CD4-positive, alpha-beta T cell (primary cell): ENCODE measurements around the gene VGLL1. TPM values are rescaled to one million over a fixed set of nuclear protein-coding genes. Genes with fewer than 3 reads are reported as not detected.
A peak's percentile ranks its signal among the peaks of the same experiment; 100 is the strongest.

ENCODE experiments used
- ATAC-seq: fragments of 200-7000 bp; cut with Tn5 transposase; one replicate; pipeline ENCODE4 v1.10.0; 2022; ENCODE audit warnings: mild to moderate bottlenecking; ENCODE audit not compliant: poor library complexity
- CTCF ChIA-PET: fragments of 350-600 bp; sonication (Branson Sonifier 250); formaldehyde crosslinking; loops from one replicate; lab custom pipeline; 2021; ENCODE audit warnings: antibody characterized with exemption, inconsistent platforms; lab: Charles Lee
- POLR2A ChIA-PET: fragments of 350-600 bp; sonication (Branson Sonifier 250); formaldehyde crosslinking; loops from one replicate; lab custom pipeline; 2021; ENCODE audit warnings: antibody characterized with exemption, inconsistent platforms; lab: Charles Lee
- DNase-seq, 14 experiments: peaks; one replicate each; pipeline ENCODE4 v3.0.0-alpha.2; 2013 to 2020; ENCODE audit warnings: mixed read lengths in 2 of 14
- H3K27ac ChIP-seq, 2 donors: one replicate each; pipeline versions ENCODE4 v1.5.1 to v1.7.0; 2013; ENCODE audit warnings: low read length in 2 of 2, low read depth in 1 of 2, mild to moderate bottlenecking in 1 of 2
- H3K27me3 ChIP-seq, 2 experiments: 1 replicate in 1 of 2; 2 replicates in 1 of 2; pipeline versions ENCODE4 v1.6.1 to v1.7.0; 2013; ENCODE audit warnings: low read length in 2 of 2, control low read depth in 1 of 2, mild to moderate bottlenecking in 1 of 2, moderate library complexity in 1 of 2; ENCODE audit not compliant: insufficient read depth in 2 of 2, control insufficient read depth in 1 of 2
- H3K36me3 ChIP-seq: one replicate; pipeline ENCODE4 v1.6.1; 2013; ENCODE audit warnings: low read length, control low read depth; ENCODE audit not compliant: insufficient read depth
- H3K4me1 ChIP-seq: one replicate; pipeline ENCODE4 v1.6.1; 2013; ENCODE audit warnings: low read length, control low read depth; ENCODE audit not compliant: insufficient read depth
- H3K4me3 ChIP-seq: one replicate; pipeline ENCODE4 v1.5.1; 2013; ENCODE audit warnings: mild to moderate bottlenecking, low read length, moderate library complexity
- H3K9me3 ChIP-seq, 2 experiments: 1 replicate in 1 of 2; 2 replicates in 1 of 2; pipeline versions ENCODE4 v1.6.1 to v1.7.0; 2013; ENCODE audit warnings: low read length in 2 of 2, mild to moderate bottlenecking in 2 of 2, control low read depth in 1 of 2, moderate library complexity in 1 of 2; ENCODE audit not compliant: control insufficient read depth in 1 of 2, insufficient read depth in 1 of 2
- H3K27ac Mint-ChIP-seq: one replicate; pipeline ENCODE4 v1.8.0; 2020; ENCODE audit warnings: mixed read lengths
- H3K27me3 Mint-ChIP-seq: one replicate; pipeline ENCODE4 v1.8.0; 2021; ENCODE audit warnings: mixed read lengths
- H3K36me3 Mint-ChIP-seq: one replicate; pipeline ENCODE4 v1.8.0; 2021; ENCODE audit warnings: low read depth, mixed read lengths
- H3K4me1 Mint-ChIP-seq: one replicate; pipeline ENCODE4 v1.8.0; 2021; ENCODE audit warnings: low read depth, mixed read lengths
- H3K4me3 Mint-ChIP-seq: one replicate; pipeline ENCODE4 v1.8.0; 2020; ENCODE audit warnings: mild to moderate bottlenecking, mixed read lengths
- H3K9me3 Mint-ChIP-seq: one replicate; pipeline ENCODE4 v1.8.0; 2020; ENCODE audit warnings: mixed read lengths
- CTCF ChIP-seq: fragments of 200-600 bp; IDR thresholded peaks from one replicate; pipeline ENCODE4 v1.8.0; 2022; ENCODE audit warnings: antibody characterized with exemption, mild to moderate bottlenecking
- intact Hi-C, 2 experiments: fragments of 100-400 bp; cut with DNase I in 1 of 2; cut with micrococcal nuclease in 1 of 2; formaldehyde crosslinking; loops; one replicate each; pipeline versions ENCODE4 v1.15.1 to v1.9.0; 2023 to 2025; cut with DNase I, micrococcal nuclease
- total RNA-seq, 174 experiments: library from RNA in 2 of 174; stranded (reverse) in 2 of 174; gene quantifications; one replicate each; pipeline ENCODE4 v1.2.3 and lab custom pipeline; 2021 to 2026

Gene VGLL1
- total RNA-seq, 2 experiments from 2014 or later, result not detected

- H3K27me3 ChIP-seq, result no peaks in the 10 kb centered on the region
- no peak for DNase-seq
- intact Hi-C loops, result loop anchor here (5.0 to 10.0 kb wide), 6 partner anchors 81 to 971 kb away; partner anchors contain the start of genes INTS6L (in 1 of the 2), MAP7D3 (in 1 of the 2) and MMGT1 (in 1 of the 2)
- ChIA-PET CTCF (no interaction called here), POLR2A (interaction anchor here (0.6 to 2.5 kb wide), 4 partner anchors 89 to 384 kb away, joined by 4 to 24 read pairs (median 7); partner anchors contain the start of gene RBMX)
- H3K4me3 Mint-ChIP-seq, result peak overlapping the region; percentile 96
- H3K27ac Mint-ChIP-seq, result peak overlapping the region; percentile 100
- peaks cover 7% of the 10 kb centered on the region for H3K4me1 ChIP-seq
- H3K9me3 ChIP-seq, result no peaks in the 10 kb centered on the region
- peaks cover 23% of the 10 kb centered on the region for H3K36me3 Mint-ChIP-seq
- no peaks in the 10 kb centered on the region for H3K27me3 Mint-ChIP-seq
- peaks cover 26% of the 10 kb centered on the region for H3K4me1 Mint-ChIP-seq
- H3K27ac ChIP-seq, result peak overlapping the region; percentile 83 to 85
- H3K36me3 ChIP-seq, result peaks cover 12% of the 10 kb centered on the region
- H3K9me3 Mint-ChIP-seq, result no peaks in the 10 kb centered on the region
- no peak for ATAC-seq
- no peak for TF ChIP-seq CTCF
- peak overlapping the region; percentile 70 for H3K4me3 ChIP-seq
These were observed 35.7 kb upstream of the VGLL1 start for GRCh38 chrX:136496186-136496763.

GRCh38 chrX:136496764-136497555 is 35.1 kb upstream of the VGLL1 start:
- ATAC-seq, result peak; percentile 75
- H3K4me1 ChIP-seq, result peaks cover 7% of the 10 kb centered on the region
- TF ChIP-seq CTCF, result no peak
- H3K27ac Mint-ChIP-seq, result peak overlapping the region; percentile 100
- no peaks in the 10 kb centered on the region for H3K9me3 Mint-ChIP-seq
- intact Hi-C loops, result loop anchor here (5.0 to 10.0 kb wide), 6 partner anchors 80 to 972 kb away; partner anchors contain the start of genes INTS6L (in 1 of the 2), MAP7D3 (in 1 of the 2) and MMGT1 (in 1 of the 2)
- peak; percentile 71 to 94 (median 82) for DNase-seq
- peak overlapping the region; percentile 96 for H3K4me3 Mint-ChIP-seq
- no peaks in the 10 kb centered on the region for H3K27me3 ChIP-seq
- H3K36me3 ChIP-seq, result peaks cover 19% of the 10 kb centered on the region
- H3K4me3 ChIP-seq, result peak overlapping the region; percentile 88
- CTCF ChIA-PET, result interaction anchor here (0.7 kb wide), 1 partner anchor 248 kb away, joined by 3 read pairs; no protein-coding TSS in a partner anchor
- peak overlapping the region; percentile 83 to 85 for H3K27ac ChIP-seq
- peaks cover 28% of the 10 kb centered on the region for H3K36me3 Mint-ChIP-seq
- H3K4me1 Mint-ChIP-seq, result peaks cover 26% of the 10 kb centered on the region
- POLR2A ChIA-PET, result interaction anchor here (0.6 to 2.5 kb wide), 10 partner anchors 11 to 383 kb away, joined by 3 to 24 read pairs (median 3); partner anchors contain the start of gene RBMX
- no peaks in the 10 kb centered on the region for H3K27me3 Mint-ChIP-seq
- H3K9me3 ChIP-seq, result no peaks in the 10 kb centered on the region

- intact Hi-C loops, result loop anchor here (5.0 to 10.0 kb wide), 6 partner anchors 80 to 973 kb away; partner anchors contain the start of genes INTS6L (in 1 of the 2), MAP7D3 (in 1 of the 2) and MMGT1 (in 1 of the 2)
- Mint-ChIP-seq H3K27ac (peak within 1 kb of the TSS; percentile 100), H3K4me3 (peak within 1 kb of the TSS; percentile 96), H3K9me3 (no peaks in the 10 kb centered on the region), H3K27me3 (no peaks in the 10 kb centered on the region), H3K4me1 (peaks cover 26% of the 10 kb centered on the region), H3K36me3 (peaks cover 28% of the 10 kb centered on the region)
- ATAC-seq (no peak), DNase-seq (peak in 1 of 14 experiments; percentile 1)
- Histone ChIP-seq H3K27me3 (no peaks in the 10 kb centered on the region), H3K36me3 (peaks cover 21% of the 10 kb centered on the region), H3K4me3 (peak within 1 kb of the TSS; percentile 88), H3K27ac (peak within 1 kb of the TSS; percentile 83 to 85), H3K4me1 (peaks cover 7% of the 10 kb centered on the region), H3K9me3 (no peaks in the 10 kb centered on the region)
- no peak for TF ChIP-seq CTCF
- POLR2A ChIA-PET, result interaction anchor here (0.7 to 2.5 kb wide), 11 partner anchors 11 to 382 kb away, joined by 3 to 24 read pairs (median 3); partner anchors contain the start of gene RBMX
- CTCF ChIA-PET, result interaction anchor here (0.6 kb wide), 1 partner anchor 227 kb away, joined by 3 read pairs; no protein-coding TSS in a partner anchor
These were observed 34.4 kb upstream of the VGLL1 start, which contains the start of gene HTATSF1 for GRCh38 chrX:136497556-136498052. TSS of gene HTATSF1 (plus strand) at chrX:136497592. CDS start at chrX:136497685, 93 bp downstream.
